Measurements from ENCODE around the gene ETNPPL. TPM values are rescaled to one million over a fixed set of nuclear protein-coding genes. Genes with fewer than 3 reads are reported as not detected.

The ETNPPL gene
- total RNA-seq, 1 donor = not detected

DNA sequence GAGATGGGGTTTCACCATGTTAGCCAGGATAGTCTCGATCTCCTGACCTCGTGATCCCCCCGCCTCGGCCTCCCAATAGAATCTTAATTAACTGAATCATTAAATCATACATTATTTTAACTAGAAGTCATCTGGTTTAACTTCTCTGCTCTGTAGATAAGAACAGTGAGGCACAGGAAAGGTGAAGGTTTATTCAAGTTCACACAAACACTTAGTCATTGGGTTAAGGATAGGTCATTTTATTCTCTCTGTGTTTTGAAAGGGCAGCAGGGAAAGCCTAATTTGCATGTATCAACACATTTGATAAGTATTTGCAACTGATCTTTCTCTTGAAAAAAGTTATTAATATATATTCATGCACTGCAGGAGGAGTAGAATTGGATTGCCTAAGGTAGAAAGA, 1.1 kb upstream of the ETNPPL start:
- H3K4me3 ChIP-seq (ENCODE audit: insufficient read depth, low read length) = no peak overlapping the region
- H3K27ac ChIP-seq (ENCODE audit: low read depth, low read length) = no peak overlapping the region
- no peaks in the 10 kb centered on the region for H3K9me3 ChIP-seq (ENCODE audit: low read depth, low read length)
- H3K4me2 ChIP-seq (ENCODE audit: insufficient read depth, low read length) = no peak overlapping the region
- H3K27me3 ChIP-seq (ENCODE audit: insufficient read depth, low read length) = peaks cover 34% of the 10 kb centered on the region
- H3K36me3 ChIP-seq (ENCODE audit: insufficient read depth, low read length) = no peaks in the 10 kb centered on the region
- no peak overlapping the region for H2AFZ ChIP-seq (ENCODE audit: low read length)
- no peak for DNase-seq (ENCODE audit: insufficient read length, low spot score, missing footprints)
- no peaks in the 10 kb centered on the region for H3K79me2 ChIP-seq (ENCODE audit: insufficient read depth, low read length)
- no peaks in the 10 kb centered on the region for H4K20me1 ChIP-seq (ENCODE audit: insufficient read depth, low read length)
- TF ChIP-seq, protein P1, sequence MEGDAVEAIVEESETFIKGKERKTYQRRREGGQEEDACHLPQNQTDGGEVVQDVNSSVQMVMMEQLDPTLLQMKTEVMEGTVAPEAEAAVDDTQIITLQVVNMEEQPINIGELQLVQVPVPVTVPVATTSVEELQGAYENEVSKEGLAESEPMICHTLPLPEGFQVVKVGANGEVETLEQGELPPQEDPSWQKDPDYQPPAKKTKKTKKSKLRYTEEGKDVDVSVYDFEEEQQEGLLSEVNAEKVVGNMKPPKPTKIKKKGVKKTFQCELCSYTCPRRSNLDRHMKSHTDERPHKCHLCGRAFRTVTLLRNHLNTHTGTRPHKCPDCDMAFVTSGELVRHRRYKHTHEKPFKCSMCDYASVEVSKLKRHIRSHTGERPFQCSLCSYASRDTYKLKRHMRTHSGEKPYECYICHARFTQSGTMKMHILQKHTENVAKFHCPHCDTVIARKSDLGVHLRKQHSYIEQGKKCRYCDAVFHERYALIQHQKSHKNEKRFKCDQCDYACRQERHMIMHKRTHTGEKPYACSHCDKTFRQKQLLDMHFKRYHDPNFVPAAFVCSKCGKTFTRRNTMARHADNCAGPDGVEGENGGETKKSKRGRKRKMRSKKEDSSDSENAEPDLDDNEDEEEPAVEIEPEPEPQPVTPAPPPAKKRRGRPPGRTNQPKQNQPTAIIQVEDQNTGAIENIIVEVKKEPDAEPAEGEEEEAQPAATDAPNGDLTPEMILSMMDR (IDR thresholded peaks at IDR 0.05; ENCODE audit: extremely low read depth, low read depth, low read length) = no peak
- peaks cover 12% of the 10 kb centered on the region for H3K4me1 ChIP-seq (ENCODE audit: insufficient read depth, low read length)

DNA sequence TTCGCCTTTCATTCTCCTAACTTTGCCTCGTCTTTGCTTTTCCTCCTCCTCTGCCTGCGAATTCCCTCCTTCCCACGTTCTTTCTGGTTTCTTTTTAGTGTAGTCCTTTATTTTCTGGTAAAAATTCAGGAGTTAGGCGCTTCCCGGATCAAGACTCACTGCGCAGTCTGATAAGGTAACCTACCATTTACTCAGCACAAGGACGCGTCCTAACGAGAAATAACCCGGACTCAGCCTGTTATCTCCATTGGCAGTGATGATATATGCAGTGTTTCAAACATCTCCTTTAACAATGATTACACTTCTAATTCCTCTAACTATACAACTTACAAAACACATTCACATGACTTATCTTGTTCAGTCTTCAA, 357 bp upstream of the ETNPPL start:
- TF ChIP-seq, protein P1 (IDR thresholded peaks at IDR 0.05; ENCODE audit: extremely low read depth, low read depth, low read length) = no peak
- Histone ChIP-seq H3K36me3 (ENCODE audit: insufficient read depth, low read length) (no peaks in the 10 kb centered on the region), H3K27me3 (ENCODE audit: insufficient read depth, low read length) (peaks cover 34% of the 10 kb centered on the region), H3K4me2 (ENCODE audit: insufficient read depth, low read length) (peak overlapping the region; percentile 86), H3K4me3 (ENCODE audit: insufficient read depth, low read length) (peak overlapping the region; percentile 69), H2AFZ (ENCODE audit: low read length) (peak overlapping the region; percentile 70), H3K4me1 (ENCODE audit: insufficient read depth, low read length) (peaks cover 12% of the 10 kb centered on the region), H3K9me3 (ENCODE audit: low read depth, low read length) (no peaks in the 10 kb centered on the region), H3K27ac (ENCODE audit: low read depth, low read length) (no peak overlapping the region), H3K79me2 (ENCODE audit: insufficient read depth, low read length) (no peaks in the 10 kb centered on the region), H4K20me1 (ENCODE audit: insufficient read depth, low read length) (no peaks in the 10 kb centered on the region)
- no peak for DNase-seq (ENCODE audit: insufficient read length, low spot score, missing footprints)

DNA sequence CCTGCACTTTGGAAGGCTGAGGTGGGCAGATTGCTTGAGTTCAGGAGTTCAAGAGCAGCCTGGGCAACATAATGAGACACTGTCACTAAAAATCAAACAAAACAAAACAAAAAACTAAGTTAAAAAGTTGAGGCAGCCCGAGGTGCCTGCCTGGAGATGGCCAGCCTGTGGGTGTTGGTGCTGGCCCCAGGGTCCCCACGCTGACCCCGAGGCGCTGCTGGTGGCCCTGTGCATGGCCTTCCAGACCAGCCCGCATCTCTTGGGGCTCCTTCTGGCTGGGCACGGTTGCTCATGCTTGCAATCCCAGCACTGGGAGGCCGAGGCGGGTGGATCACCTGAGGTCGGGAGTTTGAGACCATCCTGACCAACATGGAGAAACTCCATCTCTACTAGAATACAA, 4.4 kb downstream of the ETNPPL start:
- peaks cover 12% of the 10 kb centered on the region for H3K4me1 ChIP-seq (ENCODE audit: insufficient read depth, low read length)

DNA sequence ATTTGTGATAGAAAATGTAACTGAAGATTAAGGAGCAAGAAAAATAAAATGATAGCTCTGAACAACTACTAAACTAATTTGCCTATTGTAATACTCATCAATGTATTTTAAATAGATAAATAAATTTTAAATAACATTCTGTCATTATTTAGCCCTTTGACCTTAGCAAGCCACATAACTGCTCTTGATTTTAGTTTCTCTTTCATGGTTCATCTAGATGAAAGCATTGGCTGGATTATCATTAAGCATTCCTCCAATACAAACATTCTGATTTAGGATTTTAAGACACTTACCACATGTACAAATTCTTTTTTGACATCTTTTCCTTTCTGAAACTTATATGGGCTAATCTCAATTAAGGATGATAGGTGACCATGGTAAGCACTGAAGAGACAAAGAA, 8.5 kb downstream of the ETNPPL start:
- no peak overlapping the region for H3K4me3 ChIP-seq (ENCODE audit: insufficient read depth, low read length)
- H2AFZ ChIP-seq (ENCODE audit: low read length) = no peak overlapping the region
- DNase-seq (ENCODE audit: insufficient read length, low spot score, missing footprints) = no peak
- TF ChIP-seq, protein P1 (IDR thresholded peaks at IDR 0.05; ENCODE audit: extremely low read depth, low read depth, low read length) = no peak
- H3K4me1 ChIP-seq (ENCODE audit: insufficient read depth, low read length) = no peaks in the 10 kb centered on the region
- no peaks in the 10 kb centered on the region for H3K9me3 ChIP-seq (ENCODE audit: low read depth, low read length)
- H3K27ac ChIP-seq (ENCODE audit: low read depth, low read length) = no peak overlapping the region
- H3K36me3 ChIP-seq (ENCODE audit: insufficient read depth, low read length) = no peaks in the 10 kb centered on the region
- H3K27me3 ChIP-seq (ENCODE audit: insufficient read depth, low read length) = no peaks in the 10 kb centered on the region
- H3K4me2 ChIP-seq (ENCODE audit: insufficient read depth, low read length) = no peak overlapping the region
- no peaks in the 10 kb centered on the region for H3K79me2 ChIP-seq (ENCODE audit: insufficient read depth, low read length)
- H4K20me1 ChIP-seq (ENCODE audit: insufficient read depth, low read length) = no peaks in the 10 kb centered on the region

More for the DNA sequence above, 4.4 kb downstream of the ETNPPL start:
- Histone ChIP-seq H3K79me2 (ENCODE audit: insufficient read depth, low read length) (no peaks in the 10 kb centered on the region), H3K9me3 (ENCODE audit: low read depth, low read length) (no peaks in the 10 kb centered on the region), H3K27me3 (ENCODE audit: insufficient read depth, low read length) (peaks cover 34% of the 10 kb centered on the region), H2AFZ (ENCODE audit: low read length) (no peak overlapping the region), H3K36me3 (ENCODE audit: insufficient read depth, low read length) (no peaks in the 10 kb centered on the region), H3K27ac (ENCODE audit: low read depth, low read length) (no peak overlapping the region), H4K20me1 (ENCODE audit: insufficient read depth, low read length) (no peaks in the 10 kb centered on the region), H3K4me2 (ENCODE audit: insufficient read depth, low read length) (no peak overlapping the region), H3K4me3 (ENCODE audit: insufficient read depth, low read length) (no peak overlapping the region)
- TF ChIP-seq, protein P1 (IDR thresholded peaks at IDR 0.05; ENCODE audit: extremely low read depth, low read depth, low read length) = no peak
- DNase-seq (ENCODE audit: insufficient read length, low spot score, missing footprints) = no peak

All from osteoblast (primary cell).